GM18508 (cell line): Measurements from ENCODE around the gene PNLIPRP3.

Experiments
- ATAC-seq: cut with Tn5 transposase; IDR thresholded peaks from one replicate; pipeline ENCODE4 v1.9.1; 2021; ENCODE audit warnings: moderate number of reproducible peaks; ENCODE audit not compliant: insufficient read depth, unreplicated experiment

Gene PNLIPRP3

DNA sequence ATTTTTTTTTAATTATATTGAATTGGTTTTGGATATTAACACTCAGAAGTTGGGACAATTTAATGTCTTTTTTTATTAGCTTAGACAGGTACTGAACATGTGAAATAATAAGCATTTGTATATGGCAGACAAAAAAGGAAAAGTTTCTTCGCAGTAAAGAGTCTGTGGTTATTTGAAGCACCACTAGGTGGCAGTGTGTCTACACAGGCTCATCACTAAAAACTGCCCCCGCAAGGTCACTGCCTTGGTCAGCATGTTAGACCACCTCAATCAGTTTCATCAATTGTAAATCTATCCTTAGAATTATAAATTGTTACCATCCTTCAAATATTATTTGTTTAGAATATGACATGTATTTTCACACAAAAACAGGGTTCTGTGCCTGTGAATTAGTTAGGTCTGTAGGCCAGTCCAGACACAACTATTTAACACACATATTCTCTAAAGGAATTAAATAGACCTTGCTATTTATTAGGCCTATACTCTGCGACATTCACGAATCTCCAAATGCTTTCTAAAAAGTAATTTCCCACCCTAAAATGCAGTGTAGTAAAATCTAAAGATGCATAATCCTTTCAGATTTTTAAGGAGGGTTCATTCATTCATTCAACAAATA, 17.0 kb downstream of the PNLIPRP3 start:
- no peak for ATAC-seq

DNA sequence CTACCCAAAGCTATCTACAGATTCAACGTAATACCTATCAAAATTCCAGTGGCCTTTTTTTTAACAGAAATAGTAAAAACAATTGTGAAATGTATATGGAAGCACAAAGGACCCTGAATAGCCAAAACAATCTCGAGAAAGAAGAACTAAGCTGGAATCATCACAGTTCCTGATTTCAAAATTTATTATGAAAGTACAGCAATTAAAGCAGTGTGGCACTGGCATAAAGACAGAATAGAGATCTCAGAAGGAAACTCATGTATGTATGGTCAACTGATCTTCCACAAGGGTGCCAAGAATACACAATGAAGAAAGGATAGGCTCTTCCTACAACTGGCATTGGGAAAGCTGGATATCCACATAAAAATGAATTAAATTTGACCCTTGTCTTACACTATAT, 23.2 kb downstream of the PNLIPRP3 start:
- ATAC-seq: no peak

DNA sequence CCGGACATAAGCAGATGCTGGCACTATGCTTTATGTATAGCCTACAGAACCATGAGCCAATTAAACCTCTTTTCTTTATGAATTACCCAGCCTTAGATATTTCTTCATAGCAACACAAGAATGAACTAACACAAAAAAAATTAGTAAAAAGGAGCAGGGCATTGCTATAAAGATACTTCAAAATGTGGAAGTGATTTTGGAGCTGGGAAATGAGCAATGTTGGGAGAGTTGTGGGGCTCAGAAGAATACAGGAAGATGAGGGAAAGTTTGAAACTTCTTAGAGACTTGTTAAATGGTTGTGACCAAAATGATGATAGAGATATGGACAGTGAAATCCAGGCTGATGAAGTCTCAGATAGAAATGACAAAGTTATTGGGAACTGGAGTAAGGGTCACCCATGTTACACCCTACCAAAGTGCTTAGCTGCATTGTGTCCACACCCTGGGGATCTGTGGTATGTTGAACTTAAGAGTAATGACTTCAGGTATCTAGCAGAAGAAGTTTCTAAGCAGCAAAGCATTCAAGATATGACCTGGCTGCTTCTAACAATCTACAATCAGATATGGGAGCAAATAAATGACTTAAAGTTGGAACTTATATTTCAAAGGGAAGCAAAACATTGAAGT, 24.2 kb downstream of the PNLIPRP3 start:
- no peak for ATAC-seq

DNA sequence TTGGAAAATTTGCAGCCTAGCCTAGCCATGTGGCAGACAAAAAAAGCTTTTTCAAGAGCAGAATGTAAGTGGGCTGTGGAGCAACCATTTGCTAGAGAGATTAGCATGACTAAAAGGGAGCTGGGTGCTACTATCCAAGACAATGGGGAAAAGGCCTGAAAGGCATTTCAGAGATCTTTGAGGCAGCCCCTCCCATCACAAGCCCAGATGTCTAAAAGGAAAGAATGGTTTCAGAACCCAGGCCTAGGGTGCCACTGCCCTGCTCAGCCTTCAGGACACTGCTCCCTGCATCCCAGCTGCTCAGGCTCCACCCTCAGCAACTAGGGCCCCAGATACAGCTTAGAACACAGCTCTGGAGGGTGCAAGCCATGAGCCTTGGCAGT, 24.7 kb downstream of the PNLIPRP3 start:
- ATAC-seq: no peak

DNA sequence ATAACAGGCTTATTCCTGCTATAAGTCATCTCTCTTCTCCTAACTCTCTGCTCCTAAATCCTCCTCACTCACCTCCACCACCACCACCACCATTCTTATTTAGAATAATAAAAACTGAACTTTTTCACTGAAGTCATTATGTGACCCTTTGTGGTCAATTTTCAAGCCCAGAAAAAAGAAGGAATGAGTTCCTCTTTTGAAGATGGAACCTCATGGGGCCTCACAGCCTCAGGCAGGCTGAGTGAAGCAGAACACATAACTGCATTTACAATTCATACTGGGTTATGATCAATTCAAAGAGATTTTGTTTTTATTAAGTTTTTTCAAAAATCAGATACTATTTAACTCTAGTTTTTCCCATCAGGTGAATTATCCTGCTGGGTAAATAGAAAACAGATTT, 29.8 kb downstream of the PNLIPRP3 start:
- no peak for ATAC-seq

DNA sequence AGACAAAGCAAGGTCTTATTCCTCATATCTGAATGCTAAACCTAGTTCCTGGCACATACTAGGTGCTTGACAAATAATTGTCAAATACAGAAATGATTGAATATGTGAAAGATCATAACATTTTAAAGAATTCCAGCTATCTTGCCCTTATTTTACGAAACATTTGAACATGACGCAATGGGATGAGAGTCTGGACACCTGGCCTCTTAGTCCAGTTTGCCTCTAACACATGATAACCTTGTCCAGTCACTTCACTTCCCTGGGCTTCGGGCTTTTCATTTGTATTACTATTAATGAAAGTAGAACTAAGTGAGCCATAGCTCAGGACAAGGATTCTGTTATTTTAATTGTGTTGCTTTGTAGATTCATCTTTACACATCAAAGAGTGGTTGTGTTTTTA, 32.6 kb downstream of the PNLIPRP3 start:
- no peak for ATAC-seq

DNA sequence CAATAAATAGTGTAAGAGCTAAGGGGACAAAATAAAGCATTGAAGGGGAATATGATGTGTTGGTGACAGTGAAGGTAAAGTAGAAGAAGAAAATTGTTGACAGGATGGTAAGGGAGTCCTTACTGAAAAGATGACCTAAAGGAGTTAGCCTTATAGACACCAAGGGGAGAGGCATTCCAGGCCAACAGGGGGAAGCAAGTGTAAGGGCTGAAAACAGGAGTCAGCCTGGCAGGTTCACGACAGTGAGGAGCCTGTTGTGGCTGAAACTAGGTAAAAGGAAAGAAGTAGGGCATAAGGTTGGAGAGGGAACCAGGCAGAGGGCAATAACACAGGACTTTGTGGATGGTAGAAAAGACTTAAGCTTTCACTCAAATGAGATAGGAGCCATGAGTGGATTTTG, 34.0 kb downstream of the PNLIPRP3 start:
- ATAC-seq: no peak

DNA sequence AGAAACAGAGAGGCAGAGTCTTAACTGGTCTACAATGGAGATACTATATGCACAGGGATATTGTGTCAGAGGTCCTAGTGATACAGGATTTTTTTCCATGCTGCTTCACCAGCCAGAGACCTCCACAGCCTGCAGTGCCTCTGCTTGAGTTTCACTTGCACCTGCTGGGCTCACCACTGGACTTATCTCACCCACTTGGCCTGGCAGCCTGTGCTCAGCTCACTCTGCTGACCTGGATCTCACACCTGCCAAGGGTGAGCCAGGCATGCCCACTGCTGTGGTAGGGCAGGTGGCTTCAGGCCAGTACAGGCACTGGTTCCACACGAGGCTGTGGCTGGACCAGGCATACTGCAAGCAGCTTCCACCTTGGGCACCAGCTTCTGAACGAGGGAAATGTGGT, 36.6 kb downstream of the PNLIPRP3 start:
- no peak for ATAC-seq

DNA sequence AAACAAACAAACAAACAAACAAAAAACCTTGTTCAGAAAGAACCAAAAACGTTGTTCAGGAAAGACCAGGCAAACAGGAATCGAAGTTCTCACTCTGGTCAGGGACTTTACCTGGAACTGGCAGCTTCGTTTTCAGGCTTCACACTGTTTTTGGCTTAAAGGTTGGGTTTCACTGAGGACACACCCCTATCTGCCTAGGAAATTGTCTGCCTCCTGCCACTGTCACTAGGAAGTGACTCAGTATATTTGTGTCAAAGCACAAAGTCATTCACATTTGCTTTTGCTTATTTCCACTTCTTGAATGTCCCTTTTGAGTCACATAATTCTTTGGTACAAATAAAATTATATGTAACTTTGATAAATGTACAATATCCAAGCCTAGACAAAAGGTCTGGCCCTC, 37.9 kb downstream of the PNLIPRP3 start:
- no peak for ATAC-seq

DNA sequence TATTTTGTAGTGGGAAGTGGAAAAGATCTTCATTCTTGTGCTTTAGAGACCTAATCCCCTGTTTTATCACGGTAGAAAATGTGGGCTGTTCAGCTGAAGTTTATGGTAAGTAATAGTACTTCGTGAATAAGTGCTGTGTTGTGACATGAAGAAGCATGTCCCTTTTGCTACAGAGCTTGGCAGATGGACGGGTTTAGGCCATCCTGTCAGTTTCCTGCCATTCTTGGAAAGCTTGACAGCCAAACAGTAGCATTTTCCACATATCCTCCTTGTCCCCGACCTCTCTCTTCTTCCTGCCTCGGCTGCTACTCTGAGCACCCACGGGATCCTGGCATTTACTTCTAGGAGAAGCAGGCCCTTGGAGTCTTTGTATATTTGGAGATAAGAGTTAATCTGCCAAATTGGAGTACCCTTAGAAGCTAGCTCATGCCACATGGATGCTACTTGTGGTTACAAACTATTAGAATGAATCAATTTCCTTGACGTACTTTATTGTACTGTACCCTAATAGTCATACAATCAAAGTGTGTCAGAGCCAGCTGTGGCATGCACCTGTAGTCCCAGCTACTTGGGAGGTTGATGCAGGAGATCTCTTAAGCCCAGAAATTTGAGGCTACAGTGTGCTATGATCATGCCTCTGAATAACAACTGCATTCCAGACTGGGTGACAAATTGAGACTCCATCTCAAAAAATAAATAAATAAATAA, 39.2 kb downstream of the PNLIPRP3 start:
- no peak for ATAC-seq

DNA sequence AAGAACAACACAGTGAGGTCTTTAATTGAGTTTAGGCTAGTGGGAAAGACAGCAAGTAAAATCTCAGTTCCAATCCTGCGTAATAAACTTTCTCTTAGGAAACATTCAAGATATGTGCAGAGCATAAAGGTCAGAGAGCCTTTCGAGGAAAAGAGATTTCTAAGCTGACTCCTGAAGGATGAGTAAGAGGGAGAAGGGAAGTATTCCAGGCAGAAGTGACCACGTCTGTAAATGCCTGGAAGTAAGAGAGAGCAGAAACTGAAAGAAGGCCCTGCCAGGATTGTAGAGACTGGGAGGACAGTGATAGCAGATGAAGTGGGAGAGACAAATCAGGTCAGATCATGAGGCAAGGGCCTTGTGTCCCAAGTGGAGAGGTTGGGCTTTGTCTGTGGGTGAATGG, 41.8 kb downstream of the PNLIPRP3 start:
- ATAC-seq: no peak

DNA sequence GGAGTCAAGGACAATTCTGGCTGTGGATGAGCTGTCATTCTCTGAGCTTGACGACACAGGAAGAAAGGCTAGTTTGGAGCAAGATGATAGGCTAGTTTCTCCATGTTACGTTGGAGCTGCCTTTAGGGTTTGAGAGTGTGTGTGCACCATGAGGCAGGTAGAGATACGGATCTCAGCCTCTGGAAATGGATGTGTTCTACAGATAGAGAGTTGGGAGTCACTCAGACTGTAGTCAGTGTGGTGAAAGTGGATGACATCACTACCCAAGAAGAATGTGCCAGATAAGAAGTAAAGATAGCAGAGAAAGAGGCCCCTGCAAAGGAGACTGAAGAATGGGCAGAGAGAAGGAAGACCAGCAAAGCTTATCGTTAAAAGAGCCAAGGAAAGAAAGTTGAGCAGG, 42.4 kb downstream of the PNLIPRP3 start:
- no peak for ATAC-seq

DNA sequence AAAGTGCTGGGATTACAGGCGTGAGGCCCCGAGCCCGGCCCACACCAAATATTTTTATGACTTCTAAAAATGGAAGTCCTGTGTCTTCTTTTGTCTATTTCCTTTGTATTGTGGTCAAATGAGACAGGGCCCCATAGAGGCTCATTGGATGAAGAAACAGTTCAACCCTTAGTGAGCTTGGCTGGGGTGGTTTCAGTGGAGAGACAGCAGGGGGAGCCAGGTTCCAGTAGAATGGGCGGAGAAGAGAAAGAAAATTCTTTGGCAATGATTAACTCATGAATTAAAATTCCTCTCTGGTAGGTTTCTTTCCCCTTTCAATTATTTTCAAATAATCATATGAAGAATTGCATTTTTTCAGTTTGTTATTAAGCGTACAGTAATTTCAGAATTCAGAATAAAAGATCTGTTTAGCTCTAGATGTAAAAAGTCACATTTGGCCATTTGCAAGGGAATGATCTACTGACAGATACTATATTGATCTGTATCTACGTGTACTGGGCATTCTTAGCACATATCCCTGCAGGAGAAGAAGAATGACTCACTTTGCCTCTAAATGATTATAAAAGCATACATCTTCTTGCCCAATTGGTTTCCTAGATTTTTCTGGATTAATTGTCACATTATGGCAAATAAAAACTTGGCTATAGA, 43.2 kb downstream of the PNLIPRP3 start:
- no peak for ATAC-seq

DNA sequence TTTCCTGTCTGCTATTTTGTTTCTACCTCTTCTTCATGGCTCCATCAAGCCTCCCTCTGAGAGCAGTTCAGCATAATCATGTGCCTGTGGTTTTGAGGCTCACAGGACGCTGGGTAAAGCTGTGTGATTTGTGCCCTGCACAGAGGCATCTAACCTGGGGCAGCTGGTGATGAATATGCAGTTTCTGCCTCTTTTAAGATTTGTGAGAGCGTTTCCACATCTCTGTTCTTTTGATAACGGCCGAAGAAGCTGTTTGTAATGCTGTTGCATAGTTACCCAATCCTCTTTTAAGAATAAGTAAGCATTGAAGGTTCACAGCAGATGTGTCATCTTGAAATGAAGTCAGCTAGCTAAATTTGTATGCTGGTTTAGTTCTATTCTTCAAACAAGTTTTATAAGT, 45.2 kb downstream of the PNLIPRP3 start:
- ATAC-seq: no peak

DNA sequence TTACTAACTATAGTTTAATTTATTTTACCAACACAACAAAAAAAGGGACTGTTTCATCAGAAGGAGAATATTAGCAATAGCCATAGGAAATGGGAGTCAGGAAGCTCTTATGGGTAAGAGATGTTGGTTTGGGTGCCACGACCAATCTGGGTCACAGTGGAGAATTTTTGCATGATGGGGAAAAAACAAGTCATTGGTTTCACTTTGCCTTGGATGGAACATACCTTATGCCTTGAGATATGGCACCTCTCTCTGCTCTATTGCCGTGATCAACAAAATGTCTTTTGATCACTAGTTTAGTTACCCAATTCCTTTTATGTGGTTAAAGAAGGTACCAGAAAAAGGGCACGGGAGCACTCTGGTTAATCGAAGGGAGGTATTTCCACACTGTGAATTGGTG, 48.2 kb downstream of the PNLIPRP3 start:
- ATAC-seq: no peak

DNA sequence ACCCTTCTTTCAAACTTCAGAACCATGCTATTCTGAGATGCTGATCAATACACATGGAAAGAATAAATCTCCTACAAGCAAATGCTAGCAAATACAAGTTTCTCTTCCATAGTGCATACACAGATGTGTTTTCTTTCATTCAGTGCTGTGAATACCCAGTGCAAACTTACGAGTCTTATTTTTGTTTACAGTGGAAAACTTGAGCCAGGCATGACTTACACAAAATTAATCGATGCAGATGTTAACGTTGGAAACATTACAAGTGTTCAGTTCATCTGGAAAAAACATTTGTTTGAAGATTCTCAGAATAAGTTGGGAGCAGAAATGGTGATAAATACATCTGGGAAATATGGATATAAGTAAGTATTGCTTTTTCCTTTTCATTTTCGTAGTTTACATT, 48.8 kb downstream of the PNLIPRP3 start:
- no peak for ATAC-seq

DNA sequence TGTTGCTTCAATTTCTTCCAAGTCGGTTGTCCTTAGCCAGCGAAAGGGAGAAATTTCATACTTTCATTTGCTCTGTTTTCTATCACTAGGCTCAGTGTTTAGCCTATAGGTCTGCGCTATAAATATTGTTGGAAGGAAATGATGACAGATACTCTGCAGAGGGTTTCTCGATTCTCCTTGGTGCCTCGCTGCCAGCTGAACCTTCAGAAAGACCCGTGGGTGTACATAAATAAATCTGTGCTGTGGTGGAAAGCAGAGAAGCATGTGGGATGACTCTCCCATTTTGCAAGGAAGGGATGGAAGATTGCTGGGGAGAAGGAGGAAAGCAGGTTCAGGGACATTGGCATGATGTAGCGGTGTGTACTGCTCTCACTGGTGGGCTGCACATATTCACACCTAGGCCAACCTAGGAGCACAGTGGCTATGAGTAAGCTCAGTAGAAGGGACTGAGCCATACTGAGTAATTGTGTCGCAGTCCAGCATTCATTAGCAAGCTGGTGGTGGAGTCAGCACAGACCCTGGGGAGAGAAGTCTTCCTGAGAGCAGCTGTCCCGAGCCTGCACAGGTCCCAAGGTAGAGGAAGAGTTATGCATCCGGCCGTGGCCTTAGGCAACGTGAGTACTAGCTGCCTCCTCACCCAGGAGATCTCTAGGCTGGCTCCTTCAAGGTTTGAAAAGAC, 50.5 kb downstream of the PNLIPRP3 start:
- ATAC-seq: no peak

DNA sequence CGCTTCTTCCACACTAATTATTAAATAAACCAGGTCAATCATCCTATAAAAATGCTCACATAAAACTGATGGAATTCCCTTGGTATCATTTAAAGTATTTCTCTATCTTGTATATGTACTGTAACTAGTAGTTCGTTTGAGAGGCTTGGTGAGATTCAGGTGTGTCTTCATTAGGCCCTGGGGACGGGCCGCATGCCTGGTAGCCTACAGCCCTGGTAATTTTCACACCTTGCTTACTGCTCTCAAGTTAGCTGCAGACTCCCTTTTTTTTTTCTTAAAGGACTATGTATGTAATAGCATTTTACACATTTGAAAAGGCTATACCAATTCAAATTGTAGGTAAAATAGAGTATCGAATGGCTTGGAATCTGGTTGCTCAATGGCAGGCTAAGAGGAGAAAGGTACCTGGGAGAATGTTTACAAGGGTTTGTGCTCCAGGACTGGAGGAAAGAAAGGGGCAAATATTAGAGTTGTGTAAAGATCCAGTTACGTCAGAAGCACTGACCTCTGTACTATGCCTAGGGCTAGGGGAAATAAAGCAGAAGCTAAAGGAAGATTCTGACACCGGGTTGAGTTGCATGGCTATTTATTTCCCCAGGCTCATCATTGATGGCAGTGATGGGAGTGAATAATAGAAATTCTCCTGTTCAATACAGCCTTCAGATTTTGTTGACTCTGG, 59.3 kb downstream of the PNLIPRP3 start:
- ATAC-seq: no peak

DNA sequence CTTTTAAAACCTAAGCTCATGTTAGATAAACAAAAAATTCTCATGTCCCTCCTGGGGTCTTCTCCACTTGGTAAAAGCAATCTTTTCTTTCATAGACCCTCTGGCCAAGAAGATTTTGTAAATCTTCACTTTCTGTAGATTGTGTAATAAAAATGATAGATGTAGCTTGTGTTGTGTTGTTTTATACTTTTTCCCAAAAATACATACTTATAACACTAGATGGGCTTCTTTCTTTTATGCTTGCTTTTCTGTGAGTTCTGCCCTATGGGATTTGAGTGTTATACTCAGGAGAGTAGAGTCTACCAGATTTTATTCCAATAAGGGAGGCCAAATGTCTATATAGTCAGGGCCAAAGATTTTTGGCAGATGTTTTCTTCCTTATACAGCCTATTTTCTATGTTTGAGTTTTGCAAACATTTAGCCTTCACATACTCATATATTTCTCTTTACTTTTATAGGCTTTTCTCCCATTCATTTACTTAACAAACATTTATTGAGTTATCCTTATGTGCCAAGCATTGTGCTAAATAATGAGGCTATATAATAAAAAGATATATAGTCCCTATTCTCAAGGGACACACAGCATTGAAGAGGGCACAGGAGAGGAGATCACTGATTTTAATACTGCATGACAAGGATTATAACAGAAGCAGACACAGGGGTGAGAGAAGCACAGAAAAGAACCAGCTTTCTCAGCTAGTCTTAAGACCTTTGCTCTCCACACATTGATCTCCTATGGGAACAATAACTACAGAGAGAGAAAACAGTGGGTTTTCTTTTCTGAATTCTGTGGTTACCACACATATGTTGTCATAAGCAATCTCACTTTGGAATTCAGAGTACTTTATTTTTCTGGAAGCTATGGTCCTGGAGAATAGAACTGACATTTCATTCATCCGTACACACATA, 60.1 kb downstream of the PNLIPRP3 start:
- ATAC-seq: no peak
